Measurements from ENCODE around the gene SNED1.

- TF ChIP-seq EP300 (IDR thresholded peaks at IDR 0.05) (no peak), CTCF (IDR thresholded peaks at IDR 0.05) (no peak), POLR2A (IDR thresholded peaks at IDR 0.05) (no peak), POLR2AphosphoS5 (IDR thresholded peaks at IDR 0.05) (no peak)
These were observed 113.6 kb downstream of the SNED1 start for GRCh38 chr2:241112046-241112445.

Measured in sigmoid colon (tissue), 4 donors.